SIG-M5 treated with dmso at 0.1 percent for 504 hours (cell line): Measurements from ENCODE around the gene VAC14.

Source experiments
- DNase-seq: peaks from one replicate; lab custom pipeline; 2025; ENCODE audit not compliant: unreplicated experiment; lab: John Stamatoyannopoulos, UW

Gene VAC14

DNA sequence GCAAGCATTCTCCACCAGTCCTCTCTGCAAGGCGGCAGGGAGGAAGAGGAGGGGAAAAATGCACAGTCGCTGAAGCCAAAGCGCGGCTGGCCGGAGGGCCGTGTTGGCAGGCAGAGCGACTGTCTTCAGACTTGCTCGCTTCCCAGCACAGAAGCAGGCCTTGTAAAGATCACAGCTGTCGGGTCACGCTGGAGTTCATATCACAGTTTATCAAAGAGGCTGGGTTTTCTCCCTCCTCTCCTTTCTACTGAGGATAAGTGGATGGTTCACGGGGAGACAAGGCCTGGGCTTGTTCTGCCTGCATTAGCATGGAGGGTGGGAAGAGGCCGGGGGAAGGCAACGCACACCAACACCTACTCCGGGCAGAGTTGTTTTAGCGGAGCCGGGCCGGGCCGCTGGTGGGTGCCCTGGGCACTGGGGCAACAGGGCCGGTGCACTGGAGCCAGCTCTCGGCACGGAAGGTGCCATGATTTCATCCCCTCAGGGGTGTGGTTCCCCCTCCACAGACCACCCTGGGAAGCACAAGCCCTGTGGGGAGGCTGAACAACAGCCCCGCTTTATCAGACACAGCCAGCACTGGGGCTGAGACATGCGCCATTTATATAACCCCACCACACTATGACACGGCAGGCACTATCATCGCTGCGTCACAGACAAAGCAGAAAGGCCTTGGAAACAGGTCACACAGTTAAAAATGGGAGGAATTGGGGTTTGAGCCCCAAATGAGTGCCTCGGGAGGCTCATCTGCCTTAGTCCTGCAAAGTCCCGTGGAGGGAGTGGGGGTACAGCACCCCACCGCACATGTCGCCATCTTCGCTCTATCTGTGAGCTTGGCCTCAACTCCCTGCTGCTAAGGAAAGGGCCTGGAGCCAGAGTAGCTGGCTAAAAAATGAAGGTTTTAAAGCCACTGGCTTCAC lies 74.8 kb downstream of the VAC14 start:
- no peak for DNase-seq

DNA sequence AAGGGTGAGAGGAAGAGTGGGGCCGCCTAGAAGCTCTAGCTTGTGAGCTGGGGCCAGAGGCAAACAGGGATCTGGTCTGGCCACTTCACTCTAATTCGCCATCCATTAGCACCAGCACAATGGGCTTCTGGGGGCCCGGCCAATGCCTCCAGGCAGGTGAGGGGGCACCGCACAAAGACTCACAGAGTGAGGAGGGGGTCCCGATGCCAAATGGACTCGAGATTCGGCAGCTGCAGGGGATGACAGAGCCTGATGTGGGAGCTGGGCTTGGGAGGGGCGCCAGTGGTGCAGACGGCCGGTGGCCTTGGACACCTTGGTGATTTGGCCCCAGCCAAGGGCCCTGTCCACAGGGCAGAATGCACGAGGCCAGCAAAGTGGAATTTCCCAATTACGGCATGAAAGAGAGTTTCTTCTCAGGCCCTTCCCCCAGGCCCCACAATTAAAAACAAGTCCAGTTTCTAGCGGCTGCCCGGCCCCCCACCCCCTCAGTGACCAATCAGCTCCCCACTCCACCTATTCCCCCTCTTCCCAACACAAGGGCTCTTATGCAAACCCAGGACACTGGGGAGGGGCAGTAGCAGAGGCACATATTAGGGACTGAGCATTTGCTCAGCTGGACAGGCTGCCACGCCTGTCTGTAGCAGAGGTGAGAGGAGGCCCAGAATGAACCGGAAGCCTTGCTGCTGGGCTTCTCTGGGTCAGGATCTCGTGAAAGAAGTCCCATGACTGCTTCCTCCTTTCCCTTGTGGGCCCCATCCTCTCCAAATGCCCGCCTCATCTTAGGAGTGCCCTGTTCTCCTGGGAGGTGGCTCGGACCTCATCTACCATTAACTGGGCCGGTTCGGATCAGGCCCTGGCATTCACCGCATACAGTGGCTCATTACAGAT lies 75.7 kb downstream of the VAC14 start:
- DNase-seq: no peak

DNA sequence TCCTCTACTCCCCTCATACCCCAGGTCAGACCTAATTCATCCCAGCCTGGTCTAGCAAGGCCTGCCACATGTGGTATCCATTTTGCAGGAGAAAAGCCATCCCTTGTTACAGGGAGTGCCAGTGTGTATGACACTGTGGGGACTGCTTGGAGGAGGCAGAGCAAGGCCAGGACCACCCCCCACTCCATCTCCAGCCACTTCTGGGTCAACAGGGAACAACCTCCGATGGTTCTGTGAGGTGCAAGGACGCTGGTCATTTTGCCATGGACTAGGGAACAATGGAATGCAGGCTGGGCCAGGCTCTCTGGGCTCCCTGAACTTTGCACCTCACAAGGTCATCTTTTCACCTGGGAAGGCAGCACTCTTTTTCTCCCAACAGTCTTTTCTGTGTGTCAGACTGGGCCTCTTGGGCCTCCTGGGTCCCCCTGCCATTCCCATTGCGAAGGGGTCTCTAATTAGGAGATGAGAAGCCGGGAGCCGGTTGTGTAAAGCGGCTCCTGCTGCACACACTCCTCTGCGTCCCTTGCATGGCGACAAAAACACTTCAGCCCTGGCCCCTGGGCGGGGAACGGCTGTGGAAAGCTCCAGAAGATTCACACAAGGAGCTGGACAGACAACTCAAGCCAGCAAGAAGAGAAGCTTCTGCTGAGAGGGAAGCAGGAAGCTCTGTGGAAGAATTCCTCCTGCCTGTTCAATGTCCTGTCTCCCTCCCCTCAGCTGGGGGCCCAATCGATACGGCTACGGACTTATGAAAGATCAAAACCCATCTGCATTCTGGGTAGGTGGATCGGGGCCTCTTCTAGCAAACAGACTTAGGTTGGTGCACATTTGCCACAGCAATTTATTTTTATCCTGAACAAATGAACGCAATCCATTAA lies 76.6 kb downstream of the VAC14 start:
- DNase-seq: no peak

DNA sequence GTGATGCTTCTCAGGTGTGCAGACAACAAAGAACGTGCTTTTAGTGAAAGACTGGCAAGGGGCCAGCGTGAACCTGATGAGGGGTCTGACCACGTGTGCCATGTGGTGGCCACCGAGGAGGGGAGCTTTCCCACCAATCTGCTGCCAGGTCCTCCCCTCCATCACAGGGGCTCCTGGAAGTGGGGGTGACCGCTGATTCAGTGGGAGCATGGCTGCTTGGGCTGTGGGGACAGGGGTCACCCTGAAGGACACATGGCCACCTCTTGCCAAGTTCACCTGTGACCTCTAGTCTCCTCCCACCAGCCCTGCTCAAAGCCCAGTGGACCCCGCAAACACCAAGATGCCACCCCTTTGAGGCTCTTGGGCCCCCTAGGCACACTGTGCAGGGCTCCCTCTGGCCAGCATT lies 77.2 kb downstream of the VAC14 start:
- DNase-seq: no peak

DNA sequence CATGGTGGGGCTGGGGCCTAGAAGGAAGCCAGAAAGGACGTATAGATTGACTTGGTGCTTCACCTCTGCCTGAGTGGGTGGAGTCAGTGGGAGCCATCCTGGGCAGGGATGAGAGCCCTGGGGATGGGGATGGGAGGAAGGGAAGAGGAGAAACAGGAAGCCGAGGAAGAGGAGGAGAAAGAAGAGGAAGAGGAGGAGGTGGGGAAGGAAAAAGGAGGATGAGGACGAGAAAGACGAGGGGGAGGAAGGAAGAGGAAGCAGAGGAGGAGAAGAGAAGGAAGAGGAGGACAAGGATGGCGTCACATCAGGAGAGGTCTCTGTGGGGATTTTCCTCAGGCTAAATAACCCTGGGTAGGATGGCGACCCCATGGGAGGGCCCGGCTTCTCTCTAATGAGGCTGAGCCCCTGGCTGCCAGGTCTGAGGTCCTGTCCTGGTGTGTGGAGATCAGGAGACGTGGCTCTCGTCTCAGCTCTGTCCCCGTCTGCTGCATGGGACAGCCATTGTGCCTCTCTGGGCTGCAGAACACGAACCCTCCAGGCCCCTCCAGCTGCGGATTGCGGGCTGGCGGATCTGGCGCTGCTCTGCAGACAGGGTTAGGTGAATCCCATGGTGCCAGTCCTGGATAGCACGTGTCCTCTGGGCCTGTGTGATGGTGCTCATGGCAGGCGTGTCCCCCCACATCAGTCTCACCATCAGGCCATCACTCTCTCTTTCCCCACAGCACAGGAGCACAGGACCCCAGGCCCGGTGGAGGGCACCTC lies 79.6 kb downstream of the VAC14 start:
- DNase-seq: no peak

- DNase-seq: no peak
Observed at GRCh38 chr16:70720425-70721201, 80.3 kb downstream of the VAC14 start.

GRCh38 chr16:70717065-70717464 lies 83.9 kb downstream of the VAC14 start:
- DNase-seq: no peak

GRCh38 chr16:70715860-70716357 lies 85.0 kb downstream of the VAC14 start:
- DNase-seq: no peak

DNA sequence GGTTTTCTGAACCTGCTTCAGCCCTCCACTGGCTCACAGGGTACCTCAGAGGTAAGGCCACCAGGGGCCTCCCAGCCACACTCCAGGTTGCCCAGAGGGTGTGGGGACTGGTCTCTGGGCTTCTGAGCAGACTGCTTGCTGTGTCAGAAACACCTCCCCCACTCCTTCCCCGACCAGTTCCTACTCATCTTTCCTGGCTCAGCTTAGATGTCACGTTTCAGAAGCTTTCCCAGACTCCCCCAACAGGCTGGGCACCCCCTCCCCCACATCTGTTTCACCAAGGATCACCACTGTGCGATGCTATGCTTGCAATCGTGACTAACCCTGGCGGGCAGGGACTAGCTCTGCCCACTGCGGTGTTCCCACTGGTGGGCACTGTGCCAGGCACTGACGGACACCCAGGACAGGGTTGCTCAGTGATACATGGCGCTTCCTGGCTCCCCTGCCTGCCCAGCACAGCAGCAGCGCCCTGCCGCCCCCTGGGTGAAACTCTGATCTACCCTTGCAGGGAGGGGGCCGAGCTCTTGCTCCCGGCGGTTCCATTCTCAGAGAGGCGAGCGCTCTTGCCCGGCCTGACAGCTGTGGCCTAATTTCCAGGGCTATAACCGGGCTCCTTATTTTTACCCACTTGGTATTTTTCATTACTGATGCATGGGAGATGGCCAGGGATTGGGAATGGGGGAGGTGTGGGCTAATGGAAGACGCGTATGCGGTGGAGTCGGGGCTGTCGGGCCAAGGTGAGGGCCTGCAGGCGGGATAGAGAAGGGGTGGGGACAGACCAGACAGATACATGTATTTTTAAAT lies 85.7 kb downstream of the VAC14 start:
- DNase-seq: peak; percentile 67

- DNase-seq: no peak
Observed at GRCh38 chr16:70714581-70715054, 86.3 kb downstream of the VAC14 start.

GRCh38 chr16:70713824-70714223 lies 87.1 kb downstream of the VAC14 start:
- no peak for DNase-seq

- no peak for DNase-seq
Observed at GRCh38 chr16:70713342-70713741, 87.6 kb downstream of the VAC14 start.

GRCh38 chr16:70712942-70713341 lies 88.0 kb downstream of the VAC14 start:
- DNase-seq: no peak

GRCh38 chr16:70712359-70712758 lies 88.6 kb downstream of the VAC14 start:
- no peak for DNase-seq

- DNase-seq: no peak
Observed at GRCh38 chr16:70711211-70712031, 89.5 kb downstream of the VAC14 start.

DNA sequence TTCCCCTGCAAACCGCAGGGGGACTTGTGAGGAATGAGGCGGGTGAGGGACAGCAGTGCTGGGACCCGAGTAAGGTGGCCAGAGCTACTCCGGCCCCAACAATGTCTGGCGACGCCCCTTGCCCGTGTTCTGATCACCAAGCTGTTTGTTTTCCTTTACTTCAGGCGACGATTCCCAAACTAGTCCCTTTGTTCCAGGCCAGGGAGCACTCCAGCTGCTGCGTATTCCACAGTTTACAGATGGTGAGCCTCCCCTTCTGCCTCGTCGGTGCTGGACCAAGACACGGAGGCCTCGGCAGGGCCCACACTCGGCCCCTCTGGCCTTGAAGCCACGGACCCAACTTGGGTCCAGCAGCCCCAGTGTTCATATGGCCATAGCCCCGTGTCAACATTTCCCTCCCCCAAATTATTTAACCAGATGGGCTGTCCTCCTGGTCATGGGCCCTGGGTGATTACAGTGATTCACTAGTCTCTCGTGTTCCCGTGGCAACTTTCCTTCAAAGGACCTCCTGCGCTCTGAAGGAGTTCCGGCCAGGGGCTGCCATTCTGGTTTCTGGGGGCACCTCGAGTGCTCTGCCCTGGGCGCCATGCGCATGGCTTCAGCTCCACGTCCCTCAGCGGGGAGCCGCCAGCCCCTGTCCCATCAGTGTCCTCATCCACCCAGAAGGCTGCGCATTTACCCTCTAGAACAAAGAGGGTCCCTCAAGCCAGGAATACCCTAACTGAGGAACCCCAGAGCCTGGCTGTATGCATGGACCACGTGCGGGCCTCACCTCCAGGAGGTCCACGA lies 90.3 kb downstream of the VAC14 start:
- DNase-seq: no peak

DNA sequence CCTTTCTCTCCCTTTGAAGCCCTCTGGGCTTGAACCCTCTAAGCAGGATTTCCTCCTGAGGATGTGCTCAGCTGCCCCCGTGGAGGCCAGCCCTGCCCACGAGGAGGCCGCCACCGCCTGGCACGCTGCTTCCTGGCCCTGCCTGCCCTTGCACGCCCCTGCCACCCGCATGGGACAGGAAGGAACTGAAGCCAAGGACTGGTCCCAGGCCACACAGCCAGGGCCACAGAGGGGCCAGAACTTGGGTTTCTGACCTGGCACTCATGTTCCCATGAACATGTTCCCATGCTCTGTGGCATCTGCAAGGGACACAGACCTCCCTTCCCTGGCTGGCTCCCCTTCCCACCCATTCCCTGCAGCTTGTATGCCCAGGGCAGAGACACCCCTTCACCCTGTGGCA lies 91.0 kb downstream of the VAC14 start:
- no peak for DNase-seq
